Activated CD4-positive, alpha-beta memory T cell treated with anti-CD3 and anti-CD28 coated beads, Interleukin-2, amount 10 ng/mL, durations not matched to agents 7 days and 5 days (primary cell): ENCODE results near the gene DUSP10. TPM values are rescaled to one million over a fixed set of nuclear protein-coding genes. Genes with fewer than 3 reads are reported as not detected.
A peak's percentile ranks its signal among the peaks of the same experiment; 100 is the strongest.

Source experiments
- CTCF ChIA-PET: fragments of 350-600 bp; sonication (Branson Sonifier 250); formaldehyde crosslinking; loops from one replicate; lab custom pipeline; 2021; ENCODE audit warnings: antibody characterized with exemption, inconsistent platforms; lab: Charles Lee
- POLR2A ChIA-PET: fragments of 350-600 bp; sonication (Branson Sonifier 250); formaldehyde crosslinking; loops from one replicate; lab custom pipeline; 2021; ENCODE audit warnings: antibody characterized with exemption; lab: Charles Lee
- DNase-seq: peaks from one replicate; pipeline ENCODE4 v3.0.0-alpha.2; 2020
- H3K27ac Mint-ChIP-seq: one replicate; pipeline ENCODE4 v1.8.0; 2021; ENCODE audit warnings: mild to moderate bottlenecking, mixed read lengths
- H3K27me3 Mint-ChIP-seq: one replicate; pipeline ENCODE4 v1.8.0; 2021; ENCODE audit warnings: mixed read lengths
- H3K36me3 Mint-ChIP-seq: one replicate; pipeline ENCODE4 v1.8.0; 2021; ENCODE audit warnings: low read depth, mixed read lengths
- H3K4me1 Mint-ChIP-seq: one replicate; pipeline ENCODE4 v1.8.0; 2021; ENCODE audit warnings: mixed read lengths
- H3K4me3 Mint-ChIP-seq: one replicate; pipeline ENCODE4 v1.8.0; 2021; ENCODE audit warnings: mild to moderate bottlenecking, mixed read lengths
- H3K9me3 Mint-ChIP-seq: one replicate; pipeline ENCODE4 v1.8.0; 2021; ENCODE audit warnings: mixed read lengths
- total RNA-seq, 2 experiments: library from RNA; stranded (reverse); gene quantifications; one replicate each; pipeline ENCODE4 v1.2.3, GENCODE V29; 2021

The DUSP10 gene
- total RNA-seq, 2 experiments from 2014 or later = 18.8 to 20.5 TPM

DNA sequence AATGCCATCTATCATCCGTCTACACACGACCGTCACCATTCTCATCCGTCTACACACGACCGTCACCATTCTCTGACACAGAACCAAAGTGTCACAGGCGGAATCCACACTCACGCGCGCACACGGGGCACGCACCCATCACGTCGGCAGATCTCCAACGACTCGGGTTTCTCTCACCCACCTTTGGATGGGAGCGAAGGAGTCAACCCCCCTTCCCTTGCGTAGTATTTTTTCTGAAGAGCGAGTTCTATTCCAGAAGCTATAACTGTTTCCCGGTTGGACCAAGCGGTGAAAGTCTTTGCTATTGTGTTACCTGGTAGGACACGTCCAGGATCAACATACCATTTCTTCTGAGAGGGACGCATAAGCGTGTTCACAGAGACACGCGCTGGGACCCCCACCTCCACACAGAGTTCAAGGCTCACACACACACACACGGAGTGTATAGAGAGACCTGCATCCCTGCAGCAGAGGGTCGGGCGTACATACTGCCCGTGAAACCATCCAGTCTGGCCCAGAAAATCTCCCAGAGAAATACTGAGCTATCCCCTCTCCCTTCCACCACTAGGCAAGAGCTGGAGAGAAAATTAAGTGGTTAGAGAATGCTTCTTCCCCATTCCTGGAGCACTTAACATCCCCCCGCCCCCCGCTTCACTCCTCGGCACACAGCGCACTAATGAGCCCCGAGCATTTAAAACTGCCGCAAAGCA, 741 bp downstream of the DUSP10 start:
- ChIA-PET CTCF (interaction anchor here (0.7 to 4.8 kb wide), 24 partner anchors 10 to 972 kb away, joined by 3 to 82 read pairs (median 4); partner anchors contain the start of genes AIDA and BROX), POLR2A (interaction anchor here (0.7 to 7.7 kb wide), 40 partner anchors 8 to 972 kb away, joined by 3 to 299 read pairs (median 4); partner anchors contain the start of gene BROX)
- H3K4me1 Mint-ChIP-seq = peaks cover 13% of the 10 kb centered on the region
- DNase-seq = peak; percentile 44
- H3K27ac Mint-ChIP-seq = no peak overlapping the region
- no peaks in the 10 kb centered on the region for H3K36me3 Mint-ChIP-seq
- H3K27me3 Mint-ChIP-seq = no peaks in the 10 kb centered on the region
- no peaks in the 10 kb centered on the region for H3K9me3 Mint-ChIP-seq
- H3K4me3 Mint-ChIP-seq = no peak overlapping the region

DNA sequence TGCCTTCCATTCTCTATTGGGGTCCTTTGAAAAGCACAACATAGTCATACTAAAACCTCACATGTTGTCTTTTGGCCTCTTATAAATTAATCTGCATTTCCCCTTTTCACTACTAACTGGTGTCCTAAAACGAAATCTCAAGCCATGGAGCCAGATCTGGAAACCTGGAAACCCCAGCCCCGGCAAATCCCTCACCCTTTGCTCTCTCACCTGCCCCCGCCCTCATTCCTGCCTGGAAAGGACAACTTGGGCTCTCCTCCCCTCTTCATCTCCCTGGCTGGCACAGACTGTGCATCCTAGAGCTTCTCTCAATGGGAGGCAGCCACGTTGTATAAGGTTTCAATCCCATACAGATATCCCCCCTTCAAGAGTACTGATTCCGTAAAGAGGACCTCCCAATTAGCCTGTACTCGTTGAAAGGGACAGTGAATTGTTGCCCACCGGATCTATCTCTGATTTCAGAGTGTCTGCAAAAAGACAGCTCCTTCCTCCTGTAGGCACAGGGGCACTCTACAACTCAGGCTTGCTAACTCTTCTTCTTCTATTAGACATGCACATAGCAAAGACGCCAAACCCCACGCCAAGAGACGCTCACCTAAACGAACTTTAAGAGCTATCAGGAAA, 1.4 kb downstream of the DUSP10 start:
- ChIA-PET CTCF (interaction anchor here (0.9 to 4.8 kb wide), 11 partner anchors 9 to 262 kb away, joined by 3 to 82 read pairs (median 6); no protein-coding TSS in a partner anchor), POLR2A (interaction anchor here (1.0 to 7.7 kb wide), 11 partner anchors 14 to 269 kb away, joined by 3 to 299 read pairs (median 28); no protein-coding TSS in a partner anchor)
- no peaks in the 10 kb centered on the region for H3K36me3 Mint-ChIP-seq
- no peak overlapping the region for H3K4me3 Mint-ChIP-seq
- H3K4me1 Mint-ChIP-seq = peaks cover 20% of the 10 kb centered on the region
- H3K27ac Mint-ChIP-seq = no peak overlapping the region
- no peak for DNase-seq
- H3K9me3 Mint-ChIP-seq = no peaks in the 10 kb centered on the region
- no peaks in the 10 kb centered on the region for H3K27me3 Mint-ChIP-seq

DNA sequence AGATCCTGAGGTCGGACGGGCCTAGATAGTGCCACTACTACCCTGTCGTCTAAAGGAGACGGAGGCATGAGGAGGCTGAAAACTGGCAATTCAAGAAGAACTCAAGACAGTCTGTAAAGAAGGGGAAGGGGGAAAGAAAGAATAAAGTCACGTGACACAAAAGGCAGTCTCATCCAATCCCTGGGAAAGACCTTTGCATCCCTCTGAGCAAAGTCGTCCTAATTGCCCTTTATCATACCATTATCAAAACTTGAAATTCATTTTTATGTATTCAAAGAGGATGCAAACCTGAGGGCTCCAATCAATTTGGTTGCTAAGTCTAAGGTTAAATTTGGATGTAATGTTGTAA, 2.2 kb downstream of the DUSP10 start:
- Mint-ChIP-seq H3K9me3 (no peaks in the 10 kb centered on the region), H3K4me1 (peaks cover 24% of the 10 kb centered on the region), H3K36me3 (peaks cover 4% of the 10 kb centered on the region), H3K27ac (no peak overlapping the region), H3K27me3 (no peaks in the 10 kb centered on the region), H3K4me3 (peak overlapping the region; percentile 5)
- ChIA-PET POLR2A (interaction anchor here (4.6 to 7.7 kb wide), 4 partner anchors 13 to 89 kb away, joined by 33 to 299 read pairs (median 130); no protein-coding TSS in a partner anchor), CTCF (interaction anchor here (2.9 to 4.8 kb wide), 3 partner anchors 29 to 261 kb away, joined by 14 to 82 read pairs (median 15); no protein-coding TSS in a partner anchor)
- no peak for DNase-seq

DNA sequence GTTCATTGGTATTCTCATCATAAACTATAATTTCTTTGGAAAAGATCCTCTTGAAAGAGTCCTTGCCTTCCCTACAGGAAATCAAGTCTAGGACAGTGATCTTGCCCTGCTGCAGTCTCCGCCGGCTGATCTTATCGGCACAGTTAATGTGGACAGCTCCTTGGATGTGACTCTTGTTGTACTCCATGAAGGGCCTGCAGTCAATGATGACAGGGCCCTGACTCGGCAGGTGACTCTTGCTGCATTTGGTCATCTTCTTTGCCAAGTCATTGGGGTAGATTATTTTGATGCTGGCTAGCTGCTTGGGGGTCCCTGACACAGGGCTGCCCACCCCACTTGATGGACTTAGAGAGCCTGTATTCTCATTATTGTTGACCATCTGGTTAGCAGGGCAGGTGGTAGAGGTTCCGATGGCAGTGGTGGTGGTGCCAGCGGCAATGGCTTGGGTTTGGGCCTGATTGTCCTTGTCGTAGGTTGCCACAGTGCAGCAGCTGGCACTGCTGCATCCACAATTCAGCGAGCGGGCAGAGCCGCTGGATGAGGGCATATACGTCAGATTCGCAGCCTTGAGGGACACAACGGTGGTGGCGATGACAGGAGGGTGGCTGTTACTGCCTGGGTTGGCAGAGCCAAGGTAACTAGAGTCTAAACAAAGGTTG, 2.7 kb downstream of the DUSP10 start:
- no peak for DNase-seq
- no peaks in the 10 kb centered on the region for H3K9me3 Mint-ChIP-seq
- no peaks in the 10 kb centered on the region for H3K27me3 Mint-ChIP-seq
- H3K27ac Mint-ChIP-seq = no peak overlapping the region
- peak overlapping the region; percentile 5 for H3K4me3 Mint-ChIP-seq
- H3K4me1 Mint-ChIP-seq = peaks cover 28% of the 10 kb centered on the region
- ChIA-PET CTCF (interaction anchor here (1.3 to 4.8 kb wide), 2 partner anchors 15 to 28 kb away, joined by 4 to 82 read pairs; no protein-coding TSS in a partner anchor), POLR2A (interaction anchor here (5.8 to 7.7 kb wide), 3 partner anchors 13 to 89 kb away, joined by 85 to 299 read pairs (median 174); no protein-coding TSS in a partner anchor)
- peaks cover 7% of the 10 kb centered on the region for H3K36me3 Mint-ChIP-seq

DNA sequence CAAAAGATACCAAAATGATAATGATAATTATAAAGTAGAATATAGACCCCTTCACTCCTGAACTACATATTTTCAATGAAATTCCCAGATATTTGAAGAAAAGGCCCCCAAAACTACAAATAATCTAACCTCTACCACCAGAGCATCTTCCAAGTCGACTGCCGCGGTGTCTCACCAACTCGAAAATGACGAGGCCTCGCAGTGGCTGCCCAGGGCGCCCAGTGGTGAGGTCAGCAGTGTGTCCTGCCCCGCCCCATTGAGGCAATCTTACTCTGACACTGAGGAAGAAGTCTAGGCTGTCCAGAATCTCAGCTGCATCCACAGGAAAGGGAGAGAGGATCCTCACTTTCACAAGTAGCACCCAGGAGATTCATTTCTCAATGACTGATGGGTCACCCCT, 5.2 kb downstream of the DUSP10 start:
- Mint-ChIP-seq H3K4me3 (no peak overlapping the region), H3K27me3 (no peaks in the 10 kb centered on the region), H3K4me1 (peaks cover 40% of the 10 kb centered on the region), H3K27ac (no peak overlapping the region), H3K9me3 (no peaks in the 10 kb centered on the region), H3K36me3 (peaks cover 29% of the 10 kb centered on the region)
- POLR2A ChIA-PET = interaction anchor here (1.0 kb wide), 1 partner anchor 17 kb away, joined by 3 read pairs; no protein-coding TSS in a partner anchor
- CTCF ChIA-PET = no interaction called here
- no peak for DNase-seq

DNA sequence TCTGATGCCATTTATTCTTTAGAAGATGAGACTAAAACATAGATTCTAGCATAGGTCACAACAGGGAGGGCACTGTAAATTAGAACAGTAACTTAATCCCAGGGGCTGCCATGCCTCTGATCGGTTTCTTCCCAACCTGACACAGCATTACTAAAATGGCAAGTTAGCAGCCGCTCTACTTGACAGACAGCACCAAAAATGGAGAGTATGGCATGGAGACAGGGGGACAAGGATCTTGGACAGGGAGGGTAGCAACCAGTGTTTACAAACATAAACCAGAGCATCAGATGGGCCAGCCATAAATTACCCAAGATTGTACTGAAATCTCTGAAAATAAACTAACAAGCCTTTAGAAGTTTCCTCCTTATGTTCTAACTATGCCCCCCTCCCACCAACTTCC, 5.9 kb downstream of the DUSP10 start:
- no peak for DNase-seq
- Mint-ChIP-seq H3K27ac (no peak overlapping the region), H3K4me1 (peaks cover 40% of the 10 kb centered on the region), H3K9me3 (no peaks in the 10 kb centered on the region), H3K36me3 (peaks cover 30% of the 10 kb centered on the region), H3K27me3 (no peaks in the 10 kb centered on the region), H3K4me3 (no peak overlapping the region)
- ChIA-PET CTCF (no interaction called here), POLR2A (interaction anchor here (0.7 kb wide), 1 partner anchor 14 kb away, joined by 4 read pairs; no protein-coding TSS in a partner anchor)

GRCh38 chr1:221734187-221734586, 7.7 kb downstream of the DUSP10 start:
- H3K4me3 Mint-ChIP-seq = no peak overlapping the region
- ChIA-PET CTCF (no interaction called here), POLR2A (interaction anchor here (1.0 to 2.8 kb wide), 3 partner anchors 8 to 26 kb away, joined by 5 to 31 read pairs (median 7); partner anchors contain the start of gene DUSP10)
- no peaks in the 10 kb centered on the region for H3K9me3 Mint-ChIP-seq
- no peaks in the 10 kb centered on the region for H3K27me3 Mint-ChIP-seq
- peaks cover 36% of the 10 kb centered on the region for H3K36me3 Mint-ChIP-seq
- DNase-seq = no peak
- no peak overlapping the region for H3K27ac Mint-ChIP-seq
- H3K4me1 Mint-ChIP-seq = peaks cover 54% of the 10 kb centered on the region

GRCh38 chr1:221732052-221732451, 9.8 kb downstream of the DUSP10 start:
- H3K4me1 Mint-ChIP-seq = peaks cover 75% of the 10 kb centered on the region
- no peaks in the 10 kb centered on the region for H3K9me3 Mint-ChIP-seq
- ChIA-PET CTCF (interaction anchor here (1.1 to 2.5 kb wide), 2 partner anchors 10 to 733 kb away, joined by 3 to 9 read pairs; partner anchors contain the start of gene DUSP10), POLR2A (interaction anchor here (0.7 to 2.8 kb wide), 4 partner anchors 11 to 47 kb away, joined by 3 to 31 read pairs (median 4); partner anchors contain the start of gene DUSP10)
- DNase-seq = no peak
- no peak overlapping the region for H3K27ac Mint-ChIP-seq
- peaks cover 52% of the 10 kb centered on the region for H3K36me3 Mint-ChIP-seq
- no peak overlapping the region for H3K4me3 Mint-ChIP-seq
- no peaks in the 10 kb centered on the region for H3K27me3 Mint-ChIP-seq

DNA sequence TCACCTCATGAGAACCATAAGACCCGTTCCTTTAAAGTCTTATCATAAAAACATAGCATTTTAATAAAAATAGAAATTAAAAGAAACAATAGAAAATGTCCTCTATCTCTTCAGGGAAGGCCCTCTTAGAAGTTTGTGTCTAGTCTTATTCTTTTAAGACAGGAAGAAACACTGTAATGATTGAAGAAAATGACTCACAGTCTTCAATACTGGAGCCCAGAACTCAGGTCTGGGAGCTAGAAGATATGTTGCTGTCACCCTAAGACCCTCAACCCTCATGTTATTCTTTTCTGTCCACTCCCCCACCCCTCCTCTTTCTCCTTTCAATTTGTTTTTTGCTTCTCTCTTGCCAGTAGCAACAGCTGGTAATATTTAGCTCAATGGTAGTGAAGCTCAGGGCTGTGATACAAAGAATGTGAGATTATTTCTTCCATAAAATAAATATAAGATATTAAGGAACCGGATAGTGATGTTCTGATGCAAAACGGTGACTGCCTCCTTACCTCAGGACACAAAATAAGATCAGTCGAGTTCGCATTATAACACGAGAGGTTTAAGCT, 12.0 kb downstream of the DUSP10 start:
- POLR2A ChIA-PET = interaction anchor here (1.4 to 8.8 kb wide), 4 partner anchors 11 to 19 kb away, joined by 3 to 174 read pairs (median 7); partner anchors contain the start of gene DUSP10
- no peak overlapping the region for H3K4me3 Mint-ChIP-seq
- H3K27ac Mint-ChIP-seq = peak overlapping the region; percentile 5
- peaks cover 2% of the 10 kb centered on the region for H3K9me3 Mint-ChIP-seq
- CTCF ChIA-PET = interaction anchor here (1.0 to 2.5 kb wide), 2 partner anchors 12 kb away, joined by 5 to 9 read pairs; partner anchors contain the start of gene DUSP10
- H3K4me1 Mint-ChIP-seq = peaks cover 83% of the 10 kb centered on the region
- no peak for DNase-seq
- H3K36me3 Mint-ChIP-seq = peaks cover 59% of the 10 kb centered on the region
- no peaks in the 10 kb centered on the region for H3K27me3 Mint-ChIP-seq

DNA sequence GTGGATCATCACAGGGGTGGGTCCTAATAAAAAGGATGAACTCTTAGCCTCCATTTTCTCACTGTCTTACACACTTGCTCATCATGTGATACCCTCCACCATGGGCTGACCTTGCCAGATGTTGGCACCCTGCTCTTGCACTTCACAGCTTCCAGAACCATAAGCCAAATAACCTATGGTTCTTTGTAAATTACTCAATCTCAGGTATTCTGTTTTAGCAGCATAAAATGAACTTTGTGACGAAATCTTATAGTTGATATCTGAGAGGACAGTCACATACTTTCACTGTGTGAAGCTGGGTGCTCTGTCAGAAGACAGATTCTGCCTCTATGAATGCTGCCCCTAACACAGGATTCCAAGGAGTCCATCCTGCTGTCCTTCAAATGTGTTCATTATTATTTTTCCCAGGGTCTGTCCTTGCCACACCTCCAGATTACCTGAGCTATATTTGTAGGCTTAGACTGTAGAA, 13.8 kb downstream of the DUSP10 start:
- peaks cover 80% of the 10 kb centered on the region for H3K4me1 Mint-ChIP-seq
- DNase-seq = no peak
- no peak overlapping the region for H3K4me3 Mint-ChIP-seq
- POLR2A ChIA-PET = interaction anchor here (0.7 to 8.8 kb wide), 4 partner anchors 14 to 101 kb away, joined by 3 to 174 read pairs (median 42); partner anchors contain the start of gene DUSP10
- peaks cover 17% of the 10 kb centered on the region for H3K9me3 Mint-ChIP-seq
- peak overlapping the region; percentile 67 for H3K27ac Mint-ChIP-seq
- H3K27me3 Mint-ChIP-seq = no peaks in the 10 kb centered on the region
- H3K36me3 Mint-ChIP-seq = peaks cover 60% of the 10 kb centered on the region
- CTCF ChIA-PET = interaction anchor here (0.5 to 3.8 kb wide), 5 partner anchors 12 to 54 kb away, joined by 3 to 22 read pairs (median 3); partner anchors contain the start of gene DUSP10

DNA sequence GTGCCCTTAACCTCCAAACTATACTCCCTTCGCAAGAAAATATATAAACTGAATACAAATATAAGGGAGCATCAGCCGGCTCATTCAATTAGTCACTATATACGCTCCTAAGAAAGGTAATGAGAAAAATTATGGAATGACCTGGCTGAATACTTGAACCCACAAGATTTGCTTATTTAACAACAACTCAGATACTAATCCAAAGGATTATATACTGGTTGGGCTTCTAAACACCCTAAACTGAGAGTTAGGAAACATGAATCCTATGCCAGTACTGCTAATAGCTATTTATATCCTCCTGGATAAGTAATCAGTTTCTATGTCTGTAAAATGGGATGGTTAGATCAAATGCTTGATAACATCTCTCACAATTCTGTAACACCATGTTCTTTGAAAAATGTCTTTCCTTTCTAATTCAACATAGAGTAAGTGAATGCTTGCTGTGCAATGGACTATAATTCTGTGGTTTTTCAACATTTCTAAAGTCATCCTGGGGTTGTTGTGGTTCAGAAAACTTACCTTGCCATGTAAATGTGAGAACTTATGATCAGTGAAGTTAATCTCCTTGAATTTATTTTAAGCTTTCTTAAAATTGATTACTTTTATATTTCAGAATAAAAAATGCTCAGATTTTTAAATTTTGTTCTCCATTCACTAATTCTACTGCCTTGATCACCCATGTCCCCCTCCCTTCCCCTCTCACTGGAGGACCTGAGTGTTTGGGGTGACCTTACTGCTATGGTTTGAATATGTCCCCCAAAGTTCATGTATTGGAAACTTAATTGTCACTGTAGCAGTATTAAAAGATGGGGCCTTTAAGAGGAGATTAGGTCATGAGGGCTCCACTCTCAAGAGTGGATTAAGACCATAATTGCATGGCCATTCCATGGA, 14.5 kb downstream of the DUSP10 start:
- ChIA-PET CTCF (interaction anchor here (0.5 to 3.8 kb wide), 5 partner anchors 13 to 55 kb away, joined by 3 to 22 read pairs (median 3); partner anchors contain the start of gene DUSP10), POLR2A (interaction anchor here (0.7 to 8.8 kb wide), 5 partner anchors 15 to 102 kb away, joined by 3 to 174 read pairs (median 9); partner anchors contain the start of gene DUSP10)
- H3K36me3 Mint-ChIP-seq = peaks cover 60% of the 10 kb centered on the region
- no peaks in the 10 kb centered on the region for H3K27me3 Mint-ChIP-seq
- peaks cover 23% of the 10 kb centered on the region for H3K9me3 Mint-ChIP-seq
- peak overlapping the region; percentile 43 for H3K4me3 Mint-ChIP-seq
- no peak for DNase-seq
- peak overlapping the region; percentile 88 for H3K27ac Mint-ChIP-seq
- peaks cover 76% of the 10 kb centered on the region for H3K4me1 Mint-ChIP-seq
